Upper lobe of left lung (tissue), 6 donors: ENCODE data around the gene ACY1. TPM values are rescaled to one million over a fixed set of nuclear protein-coding genes. Genes with fewer than 3 reads are reported as not detected.

ENCODE experiments used
- ATAC-seq, 2 donors: fragments of 200-7000 bp; cut with Tn5 transposase; one replicate each; pipeline ENCODE4 v1.9.1; 2022; ENCODE audit warnings: mild to moderate bottlenecking in 2 of 2, moderate library complexity in 2 of 2; ENCODE audit not compliant: low FRiP score in 2 of 2
- DNase-seq, 2 donors: peaks; one replicate each; pipeline ENCODE4 v3.0.0-alpha.2; 2019 to 2020
- H3K27ac ChIP-seq, 4 donors: fragments of 200-600 bp; sonication (generic); one replicate each; pipeline ENCODE4 v1.5.1; 2016 to 2019
- H3K27me3 ChIP-seq, 4 donors: fragments of 200-600 bp; sonication (generic); one replicate each; pipeline ENCODE4 v1.5.1; 2017 to 2019
- H3K36me3 ChIP-seq, 4 donors: fragments of 200-600 bp; sonication (generic); one replicate each; pipeline ENCODE4 v1.5.1; 2016 to 2019
- H3K4me1 ChIP-seq, 4 donors: fragments of 200-600 bp; sonication (generic); one replicate each; pipeline ENCODE4 v1.5.1; 2018 to 2019
- H3K4me3 ChIP-seq, 4 donors: fragments of 200-600 bp; sonication (generic); one replicate each; pipeline ENCODE4 v1.5.1; 2017 to 2019; ENCODE audit warnings: mild to moderate bottlenecking in 2 of 4, moderate library complexity in 1 of 4
- H3K9me3 ChIP-seq, 4 donors: fragments of 200-600 bp; sonication (generic); one replicate each; pipeline ENCODE4 v1.5.1; 2018 to 2019
- EP300 ChIP-seq, 4 donors: sonication (generic); formaldehyde crosslinking; IDR thresholded peaks; one replicate each; pipeline ENCODE4 v1.5.1; 2017; ENCODE audit warnings: antibody characterized with exemption in 4 of 4, control low read depth in 2 of 4
- POLR2A ChIP-seq, 4 donors: fragments of 450-650 bp; IDR thresholded peaks; one replicate each; pipeline ENCODE4 v1.5.1; 2016 to 2017; ENCODE audit warnings: antibody characterized with exemption in 4 of 4, mild to moderate bottlenecking in 2 of 4
- POLR2AphosphoS5 ChIP-seq, 2 donors: sonication (generic); formaldehyde crosslinking; IDR thresholded peaks; one replicate each; pipeline ENCODE4 v1.5.1; 2017; ENCODE audit warnings: antibody characterized with exemption in 2 of 2
- WGBS, 2 donors: methylation state at CpG; one replicate each; pipeline ENCODE4 v1.1.5; 2017 to 2018; 5-methylcytosine and 5-hydroxymethylcytosine counted together
- total RNA-seq, 6 donors: library from RNA; depleted of rRNA in 4 of 6; stranded (reverse); fragments of >200 nt in 4 of 6; gene quantifications; one replicate each; pipeline versions ENCODE4 v1.1.0 to v1.2.1, GENCODE V29; 2016 to 2021
- TF ChIP-seq, protein P1 (sequence below), 6 experiments: fragments of 450-650 bp in 4 of 6; fragments of 200-600 bp in 2 of 6; sonication (generic) in 2 of 6; IDR thresholded peaks; one replicate each; pipeline ENCODE4 v1.5.1; 2016 to 2019; ENCODE audit warnings: antibody characterized with exemption in 6 of 6
- donor health status: DM: no; HTN: no; CAD: no; lungs with moderate emphysema.
- donor health status: DM: no; HTN: yes; CAD: no; lungs with severe emphysema.

ACY1 gene
- total RNA-seq, 6 donors from 2014 or later = 17.4 to 65.0 (median 35.9) TPM

DNA sequence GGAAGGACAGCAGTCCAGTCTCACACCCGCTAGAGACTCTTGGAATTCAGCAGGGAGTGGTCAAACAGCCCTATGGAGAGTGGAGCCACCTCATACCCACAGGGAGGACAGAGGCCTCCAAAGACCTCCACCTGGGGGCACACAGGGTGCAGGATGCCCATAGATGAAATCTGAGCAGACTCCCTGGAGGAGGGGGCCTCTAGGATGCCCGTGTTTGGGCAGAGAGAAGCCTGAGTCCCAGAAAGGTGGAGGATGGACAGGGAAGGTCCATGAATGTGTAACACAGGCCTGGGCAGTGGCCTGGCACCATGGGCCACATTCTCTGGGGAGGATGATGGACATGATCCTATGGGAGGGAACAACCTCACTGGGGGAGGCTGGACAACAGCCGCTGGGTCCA is 51.3 kb downstream of the ACY1 start:
- no peak for TF ChIP-seq EP300 (IDR thresholded peaks at IDR 0.05)
- TF ChIP-seq, protein P1, sequence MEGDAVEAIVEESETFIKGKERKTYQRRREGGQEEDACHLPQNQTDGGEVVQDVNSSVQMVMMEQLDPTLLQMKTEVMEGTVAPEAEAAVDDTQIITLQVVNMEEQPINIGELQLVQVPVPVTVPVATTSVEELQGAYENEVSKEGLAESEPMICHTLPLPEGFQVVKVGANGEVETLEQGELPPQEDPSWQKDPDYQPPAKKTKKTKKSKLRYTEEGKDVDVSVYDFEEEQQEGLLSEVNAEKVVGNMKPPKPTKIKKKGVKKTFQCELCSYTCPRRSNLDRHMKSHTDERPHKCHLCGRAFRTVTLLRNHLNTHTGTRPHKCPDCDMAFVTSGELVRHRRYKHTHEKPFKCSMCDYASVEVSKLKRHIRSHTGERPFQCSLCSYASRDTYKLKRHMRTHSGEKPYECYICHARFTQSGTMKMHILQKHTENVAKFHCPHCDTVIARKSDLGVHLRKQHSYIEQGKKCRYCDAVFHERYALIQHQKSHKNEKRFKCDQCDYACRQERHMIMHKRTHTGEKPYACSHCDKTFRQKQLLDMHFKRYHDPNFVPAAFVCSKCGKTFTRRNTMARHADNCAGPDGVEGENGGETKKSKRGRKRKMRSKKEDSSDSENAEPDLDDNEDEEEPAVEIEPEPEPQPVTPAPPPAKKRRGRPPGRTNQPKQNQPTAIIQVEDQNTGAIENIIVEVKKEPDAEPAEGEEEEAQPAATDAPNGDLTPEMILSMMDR (IDR thresholded peaks at IDR 0.05) = no peak
- no peak for TF ChIP-seq POLR2A (IDR thresholded peaks at IDR 0.05)
- TF ChIP-seq POLR2AphosphoS5 (IDR thresholded peaks at IDR 0.05) = no peak
- H3K27ac ChIP-seq = no peak overlapping the region
- 86 to 87% methylated on average over 2 to 3 of the region's 3 CpGs for WGBS, 2 donors
- no peaks in the 10 kb centered on the region for H3K9me3 ChIP-seq
- no peak overlapping the region for H3K4me3 ChIP-seq
- DNase-seq = no peak
- H3K36me3 ChIP-seq = no peaks in the 10 kb centered on the region
- peaks cover 3 to 10% (median 9%) of the 10 kb centered on the region in 4 donors for H3K4me1 ChIP-seq
- no peak for ATAC-seq
- H3K27me3 ChIP-seq = no peaks in the 10 kb centered on the region

DNA sequence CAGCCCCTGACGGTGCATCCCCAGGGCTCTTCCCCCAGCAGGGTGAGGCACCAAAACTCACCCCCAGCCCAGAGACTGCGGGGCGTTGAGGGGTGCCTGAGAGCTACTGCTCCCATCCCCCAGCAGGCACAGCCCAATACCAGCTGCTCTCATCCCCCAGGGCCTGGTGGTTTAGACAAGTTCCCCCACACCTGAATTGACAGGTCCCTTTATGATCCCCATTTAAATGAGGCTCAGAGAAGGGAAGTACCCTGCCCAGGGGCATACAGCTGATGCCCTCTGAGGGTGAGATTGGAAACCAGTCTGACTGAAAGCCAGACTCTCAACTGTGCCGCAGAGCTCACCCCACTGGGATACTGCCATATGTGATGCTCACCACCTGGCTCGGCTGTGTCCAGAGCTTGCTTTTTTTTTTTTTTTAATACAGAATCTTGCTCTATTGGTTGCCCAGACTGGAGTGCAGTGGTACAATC is 52.9 kb downstream of the ACY1 start:
- ATAC-seq = no peak
- Histone ChIP-seq H3K27me3 (no peaks in the 10 kb centered on the region), H3K9me3 (no peaks in the 10 kb centered on the region), H3K4me1 (peaks cover 20 to 25% (median 24%) of the 10 kb centered on the region in 4 donors), H3K27ac (no peak overlapping the region), H3K36me3 (no peaks in the 10 kb centered on the region), H3K4me3 (no peak overlapping the region)
- DNase-seq = no peak
- 89 to 97% methylated on average over 4 to 5 of the region's 5 CpGs for WGBS, 2 donors
- TF ChIP-seq POLR2AphosphoS5 (IDR thresholded peaks at IDR 0.05) = no peak
- TF ChIP-seq EP300 (IDR thresholded peaks at IDR 0.05) = no peak
- TF ChIP-seq POLR2A (IDR thresholded peaks at IDR 0.05) = no peak
- TF ChIP-seq, protein P1 (IDR thresholded peaks at IDR 0.05) = no peak

DNA sequence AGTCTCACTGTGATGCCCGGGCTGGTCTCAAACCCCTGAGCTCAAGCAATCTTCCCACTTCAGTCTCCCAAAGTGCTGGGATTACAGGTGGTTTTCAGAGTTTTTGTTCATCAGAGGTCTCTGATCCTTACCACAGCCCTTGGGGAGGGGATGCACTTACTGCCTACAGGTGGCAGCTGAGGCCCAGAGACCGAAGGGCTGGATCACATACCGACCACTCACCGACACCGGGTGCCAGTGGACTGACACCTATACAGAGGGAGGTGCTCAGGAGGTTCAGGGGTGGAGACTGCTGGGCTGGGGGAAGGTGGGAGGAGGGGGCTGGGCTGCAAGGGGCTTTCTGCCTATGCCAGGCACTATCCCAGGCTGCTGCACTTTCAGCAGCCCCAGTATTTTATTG is 53.5 kb downstream of the ACY1 start:
- Histone ChIP-seq H3K4me3 (no peak overlapping the region), H3K4me1 (peaks cover 20 to 28% (median 26%) of the 10 kb centered on the region in 4 donors), H3K27me3 (no peaks in the 10 kb centered on the region), H3K27ac (no peak overlapping the region), H3K9me3 (no peaks in the 10 kb centered on the region), H3K36me3 (no peaks in the 10 kb centered on the region)
- no peak for TF ChIP-seq POLR2AphosphoS5 (IDR thresholded peaks at IDR 0.05)
- no peak for TF ChIP-seq EP300 (IDR thresholded peaks at IDR 0.05)
- TF ChIP-seq POLR2A (IDR thresholded peaks at IDR 0.05) = no peak
- TF ChIP-seq, protein P1 (IDR thresholded peaks at IDR 0.05) = no peak
- DNase-seq (no peak), ATAC-seq (no peak)
- 59 to 70% methylated on average over 1 to 5 of the region's 5 CpGs for WGBS, 2 donors

DNA sequence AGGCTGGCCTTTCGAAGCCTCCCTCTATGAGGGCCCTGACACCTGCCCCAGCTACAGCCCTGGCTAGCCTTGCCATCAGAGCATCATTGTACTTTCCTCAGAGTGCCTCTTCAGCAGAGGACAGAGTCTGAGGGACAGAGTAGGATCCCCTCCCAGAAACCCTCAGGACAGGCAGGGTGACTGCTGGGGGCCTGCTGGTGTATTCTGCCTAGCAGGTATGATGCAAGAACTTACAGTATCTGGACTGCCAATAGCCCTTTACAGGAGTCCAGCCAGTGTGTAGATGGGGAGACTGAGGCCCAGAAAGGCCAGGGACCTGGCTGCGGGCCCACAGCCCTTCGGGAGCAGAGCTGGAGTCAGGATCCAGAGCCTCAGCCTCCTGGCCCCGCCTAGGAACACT is 54.0 kb downstream of the ACY1 start:
- ATAC-seq = no peak
- Histone ChIP-seq H3K4me3 (no peak overlapping the region), H3K27me3 (no peaks in the 10 kb centered on the region), H3K36me3 (no peaks in the 10 kb centered on the region), H3K4me1 (peaks cover 20 to 28% (median 26%) of the 10 kb centered on the region in 4 donors), H3K9me3 (no peaks in the 10 kb centered on the region), H3K27ac (peak overlapping the region in 1 of 4 donors; percentile 4)
- TF ChIP-seq, protein P1 (IDR thresholded peaks at IDR 0.05) = no peak
- DNase-seq = no peak
- 100% methylated on average over 1 to 3 of the region's 4 CpGs for WGBS, 2 donors

DNA sequence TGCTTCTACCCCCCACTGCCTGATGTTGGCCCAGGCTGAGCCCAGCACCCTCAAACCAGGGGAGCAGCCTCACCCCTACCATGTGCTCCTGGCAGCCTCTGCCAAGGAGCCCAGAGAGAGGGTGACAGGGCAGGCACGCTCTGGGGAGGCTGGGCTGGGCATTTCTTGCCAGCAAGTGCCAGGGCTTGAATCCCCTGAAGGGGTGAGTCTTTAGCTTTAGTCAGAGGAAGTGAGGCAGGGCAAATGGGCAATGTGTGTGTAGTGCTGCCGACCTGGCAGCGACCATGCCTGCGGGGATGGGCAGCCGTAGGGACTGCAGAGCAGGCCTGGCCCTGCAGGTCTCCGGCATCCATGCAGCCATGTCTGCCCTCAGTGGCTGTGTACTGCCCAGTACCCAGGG is 54.9 kb downstream of the ACY1 start:
- H3K36me3 ChIP-seq = no peaks in the 10 kb centered on the region
- peak overlapping the region in 2 of 4 donors; percentile 84 to 90 for H3K27ac ChIP-seq

More for the DNA sequence above, 54.9 kb downstream of the ACY1 start:
- H3K27me3 ChIP-seq = no peaks in the 10 kb centered on the region
- ATAC-seq = no peak
- H3K9me3 ChIP-seq = no peaks in the 10 kb centered on the region
- TF ChIP-seq POLR2AphosphoS5 (IDR thresholded peaks at IDR 0.05) (no peak), EP300 (IDR thresholded peaks at IDR 0.05) (no peak), POLR2A (IDR thresholded peaks at IDR 0.05) (no peak)
- TF ChIP-seq, protein P1 (IDR thresholded peaks at IDR 0.05) = no peak
- peaks cover 20 to 28% (median 26%) of the 10 kb centered on the region in 4 donors for H3K4me1 ChIP-seq
- DNase-seq = no peak
- 50 to 90% methylated on average over 1 to 6 of the region's 6 CpGs for WGBS, 2 donors
- H3K4me3 ChIP-seq = no peak overlapping the region
